Activated CD8-positive, alpha-beta memory T cell treated with anti-CD3 and anti-CD28 coated beads, Interleukin-2, amount 50 U/mL, for 1 hour (primary cell): ENCODE measurements around the gene BCAS1.

Experiments
- DNase-seq: peaks from one replicate; pipeline ENCODE4 v3.0.0-alpha.2; 2020; ENCODE audit errors: extremely low read depth

Gene BCAS1

DNA sequence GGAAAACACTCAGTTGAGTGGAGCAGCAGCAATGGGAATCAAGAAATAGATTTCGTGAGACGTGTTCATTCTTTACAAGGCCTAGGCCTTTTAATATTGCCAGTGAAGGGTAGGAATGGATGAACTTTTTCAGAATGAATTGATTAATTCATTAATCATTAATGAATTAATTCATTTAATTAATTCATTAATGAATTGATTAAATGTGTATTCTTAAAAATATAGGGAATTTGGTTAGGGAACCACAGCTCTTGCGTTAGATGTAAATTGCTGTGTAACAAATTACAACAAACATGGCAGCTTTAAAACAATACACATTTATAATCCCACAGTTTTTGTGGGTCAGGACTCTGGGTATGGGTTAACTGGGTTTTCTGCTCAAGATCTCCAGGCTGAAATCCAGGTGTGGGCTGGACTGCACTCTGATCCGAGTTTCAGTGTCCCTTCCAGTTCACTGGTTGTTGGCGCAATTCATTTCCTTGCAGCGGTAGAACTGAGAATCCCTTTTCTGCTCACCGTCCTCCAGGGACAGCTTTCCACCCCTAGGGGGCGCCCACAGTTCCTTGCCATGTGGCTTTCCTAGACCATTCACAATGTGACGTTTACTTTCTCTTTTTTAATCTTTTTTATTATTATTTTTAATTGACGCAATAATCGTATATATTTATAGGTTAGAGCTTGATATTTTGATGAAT is 32.8 kb upstream of the BCAS1 start:
- no peak for DNase-seq

DNA sequence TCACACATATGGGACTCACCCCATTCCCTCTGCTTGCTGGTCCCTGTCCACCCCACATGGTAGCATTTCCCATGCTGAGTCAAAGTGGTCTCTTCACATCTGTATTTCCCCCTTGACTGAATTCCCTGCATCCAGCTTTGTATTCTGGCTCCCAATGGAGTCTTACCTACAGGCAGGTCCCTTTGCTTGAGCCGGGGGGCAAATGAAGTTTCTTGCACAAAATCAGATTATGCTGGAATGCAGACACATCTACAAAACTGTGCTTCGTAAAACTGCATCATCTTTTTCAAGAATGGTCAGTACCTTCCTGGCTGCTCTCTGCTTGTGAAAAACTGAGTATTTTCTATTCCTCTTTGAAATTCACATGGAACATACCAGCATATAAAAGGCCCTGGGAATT is 32.1 kb upstream of the BCAS1 start:
- DNase-seq: no peak

DNA sequence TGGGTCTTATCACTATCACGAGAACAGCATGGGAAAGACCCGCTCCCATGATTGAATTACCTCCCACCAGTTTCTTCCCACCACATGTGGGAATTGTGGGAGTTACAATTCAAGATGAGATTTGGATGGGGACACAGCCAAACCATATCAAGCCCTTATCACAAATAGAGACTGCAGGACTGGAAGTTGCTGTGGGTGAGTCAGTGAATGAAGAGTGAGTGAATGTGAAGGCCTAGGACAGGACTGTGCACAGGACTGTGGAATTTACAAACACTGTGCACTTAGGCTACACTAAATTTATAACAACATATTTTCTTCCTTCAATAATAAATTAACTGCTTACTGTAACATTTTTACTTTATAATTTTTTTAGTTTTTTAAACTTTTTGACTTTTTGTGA is 30.2 kb upstream of the BCAS1 start:
- no peak for DNase-seq

DNA sequence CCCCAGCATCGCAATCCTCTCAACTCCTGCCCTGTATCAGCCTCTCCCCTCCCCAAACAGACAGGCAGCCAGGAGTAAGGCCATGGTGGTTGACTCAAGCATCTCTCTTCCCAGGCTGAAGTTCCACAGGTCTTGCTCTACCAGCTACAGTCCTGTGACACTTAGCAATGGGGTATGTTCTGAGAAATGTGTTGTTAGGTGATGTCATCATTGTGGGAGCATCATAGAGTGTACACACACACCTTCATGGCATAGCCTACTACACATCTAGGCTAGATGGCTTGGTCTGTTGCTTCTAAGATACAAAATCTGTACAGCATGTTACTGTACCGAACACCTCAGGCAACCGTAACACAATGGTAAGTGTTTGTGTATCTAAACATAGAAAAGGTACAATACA is 29.5 kb upstream of the BCAS1 start:
- DNase-seq: no peak

DNA sequence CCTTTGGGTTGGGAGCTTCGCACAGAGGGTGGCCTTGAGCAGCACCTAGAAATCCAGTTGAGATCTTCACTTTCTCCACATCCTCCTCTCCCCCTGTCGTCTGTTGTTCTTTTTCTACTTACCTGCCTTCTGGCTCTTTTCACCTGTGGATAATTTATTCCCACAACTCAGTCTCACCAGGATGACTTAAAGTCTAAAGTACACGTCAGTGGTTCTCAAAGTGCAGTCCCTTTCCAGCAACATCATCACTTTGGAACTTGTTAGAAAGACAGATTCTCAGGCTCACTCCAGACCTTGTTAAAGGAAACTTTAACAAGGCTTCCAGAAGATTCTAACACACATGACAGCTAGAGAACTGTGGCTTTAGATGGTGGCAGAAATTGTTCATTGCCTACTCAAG is 27.7 kb upstream of the BCAS1 start:
- no peak for DNase-seq

DNA sequence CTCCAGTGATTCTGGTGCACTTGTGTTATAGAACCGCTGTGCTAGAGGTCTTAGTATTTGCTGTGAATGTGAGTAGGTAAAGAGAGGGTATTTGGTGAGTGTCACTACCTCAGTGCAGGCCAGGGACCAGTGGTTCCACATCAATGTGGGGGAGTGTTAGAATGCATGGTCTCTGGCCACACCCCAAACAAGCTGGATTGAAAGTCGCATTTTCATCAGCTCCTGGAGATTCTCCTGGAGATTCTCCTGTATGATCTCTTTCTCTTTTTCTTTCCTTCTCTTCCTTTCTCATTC is 26.8 kb upstream of the BCAS1 start:
- no peak for DNase-seq

DNA sequence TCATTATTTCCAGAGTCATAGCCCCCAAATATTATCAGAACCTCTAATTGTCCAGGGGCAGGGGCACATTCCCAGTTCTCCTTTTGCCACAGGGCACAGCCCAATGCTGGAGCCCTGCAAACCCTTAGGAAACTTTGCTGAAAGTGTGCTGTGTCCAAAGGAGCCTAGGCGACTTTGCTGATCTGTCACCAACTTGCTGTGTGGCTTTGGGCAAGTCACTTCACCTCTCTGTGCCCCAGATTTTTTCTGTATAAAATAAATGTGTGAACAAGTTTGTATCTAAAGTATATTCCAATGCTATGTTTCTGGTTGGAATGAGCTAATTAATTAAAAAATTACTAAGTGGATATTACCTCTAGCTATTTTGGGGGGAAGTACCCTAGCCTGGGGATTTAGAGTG is 25.4 kb upstream of the BCAS1 start:
- no peak for DNase-seq

DNA sequence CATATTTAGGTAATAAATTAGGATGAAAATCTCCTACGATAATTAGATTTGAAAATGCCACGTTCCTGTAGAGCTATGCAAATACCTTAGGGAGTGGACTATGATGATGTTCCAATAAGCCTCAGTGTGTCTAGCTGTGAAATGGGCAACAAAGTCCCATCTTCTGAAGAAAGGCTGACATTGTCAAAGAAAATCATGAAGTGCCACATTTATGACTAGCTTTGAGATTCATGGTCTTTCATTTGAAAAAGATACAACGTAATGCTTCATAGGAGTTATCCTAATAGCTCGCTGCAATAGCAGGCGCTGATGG is 23.8 kb upstream of the BCAS1 start:
- DNase-seq: no peak

DNA sequence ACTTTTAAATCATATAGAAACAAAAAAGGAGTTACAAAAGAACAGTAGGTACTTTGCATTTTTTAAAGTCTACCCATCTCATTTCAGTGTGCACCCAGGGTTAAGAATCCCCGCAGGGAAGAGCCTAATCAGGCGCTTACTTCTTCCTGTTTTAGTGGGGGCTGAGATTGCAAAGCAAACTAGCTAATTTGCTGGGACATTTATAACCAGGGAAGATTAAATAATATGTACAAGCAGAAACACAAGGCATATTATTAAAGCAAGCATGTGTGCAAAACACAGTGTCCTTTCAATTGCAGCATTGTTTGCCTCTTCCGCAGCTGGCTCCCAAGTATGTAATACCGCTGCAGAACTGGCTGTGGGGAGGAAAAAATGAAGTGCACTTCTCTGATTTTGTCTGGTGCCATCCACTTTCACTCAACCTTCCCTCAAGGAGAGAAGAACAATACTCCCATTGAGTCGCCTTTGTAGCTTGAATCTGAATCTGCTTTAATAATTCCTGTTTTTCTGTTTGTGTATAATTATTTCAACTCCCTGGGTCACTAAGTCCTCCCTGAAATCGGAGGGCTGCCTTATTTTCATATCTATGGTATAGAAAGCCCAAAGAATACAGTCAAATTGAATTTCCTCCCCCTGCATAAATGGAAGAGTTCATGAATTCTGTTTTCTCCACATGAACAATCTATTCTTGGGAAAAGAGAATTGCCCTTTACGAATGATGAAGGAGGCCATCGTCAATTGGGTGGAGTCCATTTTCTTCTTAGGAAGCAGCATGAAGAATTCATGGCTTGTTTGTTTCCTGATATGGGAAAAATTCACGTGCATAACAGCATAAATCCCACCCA is 23.3 kb upstream of the BCAS1 start:
- no peak for DNase-seq

DNA sequence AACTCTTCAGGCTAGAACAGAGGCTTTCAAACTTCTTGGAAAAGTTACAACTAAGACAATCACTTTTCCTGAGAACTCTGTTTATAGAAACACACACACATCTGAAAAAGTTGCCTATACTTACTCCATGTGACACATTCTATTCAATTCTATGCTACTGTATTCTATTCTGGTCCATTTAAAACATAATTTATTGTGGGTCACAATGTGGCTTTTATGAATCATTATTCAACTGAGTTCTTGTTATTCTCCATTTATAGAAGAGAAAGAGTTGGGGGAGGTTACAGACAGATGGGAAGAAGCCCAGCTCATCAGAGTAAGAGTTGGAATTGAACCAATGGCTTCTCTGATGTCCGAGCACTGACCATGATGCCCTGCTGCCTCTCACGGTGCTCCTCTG is 21.6 kb upstream of the BCAS1 start:
- DNase-seq: no peak

DNA sequence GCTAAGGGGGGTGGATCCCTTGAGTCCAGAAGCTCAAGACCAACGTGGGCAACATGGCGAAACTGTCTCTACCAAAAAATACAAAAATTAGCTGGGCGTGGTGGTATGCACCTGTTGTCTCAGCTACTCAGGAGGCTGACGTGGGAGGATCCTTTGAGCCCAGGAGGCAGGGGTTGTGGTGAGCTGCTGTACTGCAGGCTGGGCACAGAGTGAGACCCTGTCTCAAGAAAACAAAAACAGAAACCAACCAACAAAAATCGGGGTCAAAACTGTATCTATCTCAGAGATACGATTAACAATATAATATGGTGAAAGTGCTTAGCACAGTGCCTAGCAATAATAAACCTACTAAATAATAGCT is 20.7 kb upstream of the BCAS1 start:
- no peak for DNase-seq

DNA sequence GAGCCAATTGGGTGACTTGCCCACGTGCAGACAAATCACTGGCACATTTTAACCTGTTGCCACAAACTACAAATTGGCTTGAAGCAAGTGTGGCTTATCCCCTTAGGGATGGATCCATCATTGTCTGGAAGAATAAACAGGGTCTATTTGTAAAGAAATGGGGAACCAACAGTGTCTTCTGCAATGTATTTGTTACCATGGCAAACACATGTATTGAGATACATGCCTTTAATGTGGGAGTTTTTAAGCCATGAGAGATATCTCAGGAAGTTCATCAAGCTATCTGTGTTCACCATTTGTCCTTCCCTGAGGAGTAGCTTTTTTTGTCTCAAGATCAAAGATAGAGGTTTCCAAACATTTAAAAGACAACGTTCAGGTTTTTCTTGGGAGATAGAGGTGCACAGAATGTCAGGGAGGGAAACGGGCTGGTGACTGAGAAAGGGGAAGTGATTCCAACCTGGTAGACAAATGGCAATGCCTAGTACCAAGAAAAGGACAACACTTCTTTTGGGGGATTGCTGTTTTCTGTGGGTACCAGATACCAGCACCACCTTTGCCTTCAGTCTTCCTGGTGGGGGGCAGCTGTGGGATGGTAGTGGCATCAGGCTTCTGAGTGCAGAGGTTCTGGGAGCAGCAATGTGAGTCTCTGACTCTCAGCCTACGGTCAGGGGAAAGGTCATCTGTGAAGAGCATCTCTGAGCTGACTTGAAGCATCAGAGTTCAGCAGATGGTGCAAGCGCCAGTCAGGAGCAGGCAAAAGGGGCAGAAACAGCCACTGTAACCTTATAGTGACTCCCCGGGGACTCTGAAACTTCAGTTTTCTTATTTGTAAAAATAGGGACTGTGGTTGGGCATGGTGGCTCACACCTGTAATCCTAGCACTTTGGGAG is 20.1 kb upstream of the BCAS1 start:
- DNase-seq: no peak

DNA sequence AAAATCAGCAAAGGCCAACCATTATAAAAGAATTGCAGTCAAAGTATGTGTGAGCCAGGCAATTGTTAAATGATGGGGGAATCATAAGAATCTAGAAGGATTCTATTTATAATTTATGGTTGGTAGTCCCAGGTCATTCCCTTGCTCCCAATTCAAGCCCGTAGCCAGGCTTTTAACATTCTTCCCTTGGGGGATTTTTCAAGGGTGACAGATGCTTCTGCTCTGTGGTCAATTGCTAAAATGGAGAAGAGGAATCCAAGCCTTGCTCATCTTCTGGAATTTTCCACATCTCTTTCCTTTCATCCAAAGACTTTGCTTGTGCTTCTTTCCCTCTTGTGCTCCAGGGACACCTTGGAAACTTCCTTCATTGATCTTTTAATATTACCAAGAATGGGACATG is 18.0 kb upstream of the BCAS1 start:
- no peak for DNase-seq

DNA sequence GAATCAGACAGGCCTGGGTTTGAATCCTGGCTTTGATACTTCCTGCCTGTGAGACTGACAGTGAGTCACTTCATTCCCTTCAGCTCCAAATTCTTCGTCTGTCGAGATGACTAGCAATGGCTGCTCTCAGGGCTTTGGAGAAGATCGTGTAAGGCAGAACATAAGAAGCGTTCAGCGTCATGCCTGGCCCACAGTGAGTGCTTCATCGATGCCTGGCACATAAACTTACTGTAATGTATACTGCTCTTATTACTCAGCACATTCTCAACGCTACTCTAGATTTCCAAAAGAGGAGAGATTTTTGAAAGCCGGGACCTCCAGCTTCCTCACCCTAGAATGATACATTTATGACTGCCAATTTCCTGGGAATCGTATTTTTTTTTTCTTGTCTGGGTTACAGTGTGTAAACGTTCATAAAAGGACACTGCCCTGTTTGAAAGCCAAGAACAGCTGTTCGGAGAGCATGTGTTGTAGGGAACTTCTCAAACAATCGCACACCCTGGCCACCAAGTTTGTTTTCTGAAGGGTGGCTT is 16.2 kb upstream of the BCAS1 start:
- no peak for DNase-seq

DNA sequence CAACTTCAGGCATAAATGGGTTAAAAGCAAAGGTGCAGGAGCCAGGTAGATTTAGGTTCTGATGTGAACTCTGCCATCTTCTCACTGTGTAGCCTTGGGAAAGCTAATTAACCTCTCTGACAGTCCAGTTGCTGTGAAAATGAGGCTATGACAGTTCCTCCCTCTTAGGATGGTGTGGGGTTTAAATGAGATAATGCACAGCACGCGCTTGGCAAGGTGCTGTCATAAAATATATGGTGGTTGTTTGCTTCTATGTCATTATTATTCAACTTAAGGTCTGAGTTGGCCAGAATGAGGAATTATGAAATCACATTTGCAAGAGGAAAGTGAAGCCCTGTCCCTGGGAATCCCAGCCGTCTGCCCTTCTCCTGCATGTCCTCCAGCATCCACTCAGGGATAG is 15.5 kb upstream of the BCAS1 start:
- DNase-seq: no peak

DNA sequence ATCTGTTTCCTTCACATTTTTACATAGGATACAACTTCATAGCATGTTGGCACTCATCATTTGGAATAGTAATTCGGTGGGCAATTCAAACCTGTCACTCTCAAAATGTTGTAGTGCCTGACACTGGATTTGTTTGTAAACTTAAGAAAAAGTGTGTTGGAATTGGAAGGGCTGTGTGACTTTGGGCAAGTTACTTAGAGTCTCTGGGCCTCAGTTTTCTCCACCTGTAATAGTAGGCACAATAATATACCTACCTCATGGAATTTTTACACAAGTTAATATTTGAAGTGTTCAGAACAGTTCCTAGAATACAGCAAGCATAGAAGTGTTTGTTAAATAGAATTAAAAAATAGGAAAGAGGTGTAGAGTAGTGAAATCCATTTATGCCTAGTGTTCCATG is 15.0 kb upstream of the BCAS1 start:
- no peak for DNase-seq

DNA sequence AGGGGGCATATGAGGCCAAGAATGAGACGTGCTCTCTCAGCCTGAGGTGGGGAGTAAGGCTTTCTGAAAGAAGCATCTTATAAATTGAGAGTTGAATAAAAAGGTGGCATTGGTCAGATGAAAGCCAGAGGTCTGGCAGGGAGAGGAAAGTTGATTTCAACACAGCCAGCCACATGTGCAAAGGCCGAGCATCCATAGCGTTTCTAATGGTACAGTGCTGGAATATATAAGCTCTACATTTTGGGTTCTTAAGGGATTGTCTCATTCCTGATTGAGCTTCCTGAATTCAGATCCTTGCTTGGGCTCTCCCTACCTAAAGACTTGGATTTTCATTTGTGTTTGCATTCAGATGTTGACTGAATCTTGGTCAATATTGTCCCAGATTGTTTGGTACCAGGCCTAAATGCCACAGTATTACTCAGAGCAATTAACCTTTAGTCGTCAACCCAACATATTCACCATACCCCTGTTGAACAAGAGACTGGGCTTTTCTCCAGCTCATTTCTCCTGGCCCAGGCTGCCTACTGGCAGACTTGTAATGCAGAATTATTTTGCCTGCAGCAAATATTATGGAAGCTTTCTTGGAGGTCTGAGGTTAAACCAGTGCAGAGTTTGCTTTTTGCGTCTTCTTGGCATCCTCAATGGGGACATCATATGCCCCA is 14.5 kb upstream of the BCAS1 start:
- no peak for DNase-seq

DNA sequence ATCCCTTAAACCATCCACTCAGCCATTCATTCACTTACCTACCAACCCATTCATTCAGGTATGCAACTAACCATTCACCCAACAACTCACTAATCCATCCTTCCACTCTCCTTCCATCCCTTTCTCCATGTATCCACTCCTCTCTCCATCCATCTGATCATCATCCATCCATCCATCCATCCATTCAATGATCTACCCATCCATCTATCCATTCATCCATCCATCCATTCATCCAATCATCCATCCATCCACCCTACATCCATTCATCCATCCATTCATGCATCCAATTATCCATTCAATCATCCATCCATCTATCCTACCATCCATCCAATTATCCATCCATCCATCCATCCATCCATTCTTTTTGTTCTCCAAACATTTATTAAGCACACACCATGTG is 13.8 kb upstream of the BCAS1 start:
- no peak for DNase-seq

DNA sequence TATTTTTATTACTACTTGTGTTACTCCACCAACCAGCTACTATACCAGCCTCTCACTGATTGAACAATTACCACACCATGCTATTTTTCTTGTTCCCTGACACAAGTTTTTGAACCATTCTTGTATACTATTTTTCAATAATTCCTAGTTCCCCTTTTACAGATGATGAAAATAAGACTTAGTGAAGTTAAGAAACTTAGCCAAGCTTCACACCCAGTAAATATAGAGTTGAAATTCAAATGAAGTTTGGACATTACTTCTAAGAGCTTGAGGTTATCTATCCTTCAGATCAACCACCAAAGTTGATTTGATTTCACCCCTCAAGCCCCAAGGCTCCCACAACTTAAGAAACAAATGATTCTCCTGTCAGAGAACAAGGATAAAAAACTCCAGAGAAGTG is 13.1 kb upstream of the BCAS1 start:
- DNase-seq: no peak

DNA sequence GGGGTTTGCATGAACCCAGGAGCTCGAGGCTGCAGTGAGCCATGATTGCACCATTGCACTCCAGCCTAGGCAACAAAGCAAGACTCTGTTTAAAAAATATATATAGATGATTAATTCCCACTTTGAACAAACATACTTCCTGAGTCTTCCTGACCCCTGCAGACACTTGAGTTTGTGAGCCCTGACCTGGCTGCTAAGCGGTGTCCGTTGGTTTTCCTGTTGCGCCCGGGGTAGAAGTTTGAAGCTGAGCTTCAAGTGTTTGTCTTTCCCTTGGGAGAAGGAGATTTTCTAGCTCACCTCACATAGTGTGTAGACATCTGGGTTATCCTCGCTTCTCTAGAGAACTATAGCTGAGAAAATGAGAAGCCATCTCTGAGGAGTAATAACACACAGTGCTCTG is 11.7 kb upstream of the BCAS1 start:
- DNase-seq: no peak

DNA sequence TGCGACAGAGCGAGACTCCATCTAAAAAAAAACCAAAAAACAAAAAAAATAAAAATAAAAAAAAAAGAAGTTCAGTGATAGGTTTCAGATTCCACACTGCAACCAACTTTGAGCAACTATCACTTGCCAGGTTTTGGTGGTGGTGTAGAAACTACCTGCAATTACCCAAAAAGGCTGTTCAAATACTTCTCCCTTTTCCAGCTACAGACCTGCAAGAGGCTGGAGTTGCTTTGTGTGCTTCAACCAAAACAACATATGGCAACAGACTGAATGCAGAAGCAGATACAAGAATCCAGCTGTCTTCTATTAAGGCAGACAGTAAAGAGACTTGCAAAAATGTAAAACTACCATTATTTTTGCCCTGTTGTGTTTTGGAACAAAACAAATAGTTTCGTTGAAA is 9.3 kb upstream of the BCAS1 start:
- DNase-seq: no peak

DNA sequence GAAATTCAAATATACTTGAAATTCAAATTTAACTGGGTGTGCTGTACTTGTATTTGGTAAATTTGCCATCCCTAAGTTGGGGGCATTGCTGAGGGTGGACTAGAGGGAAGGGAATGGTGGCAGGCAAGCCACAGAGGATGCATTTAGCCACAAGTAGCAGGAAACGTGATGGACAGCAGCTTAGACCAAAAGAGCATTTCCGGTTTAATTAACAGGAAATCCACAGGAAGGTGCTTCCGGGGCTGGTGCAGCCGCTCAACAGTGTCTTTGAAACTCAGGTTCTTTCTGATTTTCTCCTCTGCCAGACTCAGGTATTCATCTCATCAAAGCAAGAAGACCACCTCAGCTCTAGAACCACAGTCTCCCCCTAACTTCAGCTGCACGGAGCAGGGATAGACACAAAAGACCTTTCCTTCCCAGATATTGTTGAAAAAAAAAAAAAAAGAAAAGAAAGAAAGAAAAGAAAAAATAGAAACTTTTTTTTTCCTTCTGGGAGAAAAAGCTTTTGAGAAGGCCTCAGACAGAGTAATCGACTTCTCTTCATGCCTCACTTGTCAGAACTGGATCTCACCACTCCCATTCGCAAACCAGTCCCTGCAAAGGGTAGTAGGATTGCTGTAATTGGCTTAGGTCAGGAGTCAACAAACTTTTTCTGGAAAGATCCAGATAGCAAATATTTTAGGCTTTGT is 8.0 kb upstream of the BCAS1 start:
- no peak for DNase-seq
